HUES64 (cell line): ENCODE data around the gene KCNJ13.
"Not testable (repeated sequence)": the region's sequence is repeated elsewhere in the genome, so short reads cannot be mapped to it uniquely, and the experiment has no call there.

Experiments
- H3K27ac ChIP-seq: 2 replicates; pipeline ENCODE4 v1.7.0; 2013; ENCODE audit warnings: low read depth, low read length, inconsistent platforms
- H3K27me3 ChIP-seq: 2 replicates; pipeline ENCODE4 v1.6.1; 2013; ENCODE audit warnings: mild to moderate bottlenecking, low read length; ENCODE audit not compliant: insufficient read depth
- H3K36me3 ChIP-seq: 2 replicates; pipeline ENCODE4 v1.6.1; 2013; ENCODE audit warnings: mild to moderate bottlenecking, low read length; ENCODE audit not compliant: insufficient read depth
- H3K4me1 ChIP-seq: 2 replicates; pipeline ENCODE4 v1.6.1; 2013; ENCODE audit warnings: mild to moderate bottlenecking, low read length, moderate library complexity; ENCODE audit not compliant: insufficient read depth
- H3K4me3 ChIP-seq: 2 replicates; pipeline ENCODE4 v1.5.1; 2013; ENCODE audit warnings: mild to moderate bottlenecking, low read length, moderate library complexity
- H3K9ac ChIP-seq: 2 replicates; pipeline ENCODE4 v1.6.1; 2013; ENCODE audit warnings: mild to moderate bottlenecking, low read depth, low read length
- H3K9me3 ChIP-seq: 2 replicates; pipeline ENCODE4 v1.6.1; 2013; ENCODE audit warnings: low read depth, low read length; ENCODE audit not compliant: insufficient read depth
- WGBS: fragments of 150-250, 120-280 bp; methylation state at CpG from one replicate; pipeline ENCODE4 v1.1.7; 2013; ENCODE audit warnings: missing lambda C conversion rate; 5-methylcytosine and 5-hydroxymethylcytosine counted together

Gene KCNJ13

DNA sequence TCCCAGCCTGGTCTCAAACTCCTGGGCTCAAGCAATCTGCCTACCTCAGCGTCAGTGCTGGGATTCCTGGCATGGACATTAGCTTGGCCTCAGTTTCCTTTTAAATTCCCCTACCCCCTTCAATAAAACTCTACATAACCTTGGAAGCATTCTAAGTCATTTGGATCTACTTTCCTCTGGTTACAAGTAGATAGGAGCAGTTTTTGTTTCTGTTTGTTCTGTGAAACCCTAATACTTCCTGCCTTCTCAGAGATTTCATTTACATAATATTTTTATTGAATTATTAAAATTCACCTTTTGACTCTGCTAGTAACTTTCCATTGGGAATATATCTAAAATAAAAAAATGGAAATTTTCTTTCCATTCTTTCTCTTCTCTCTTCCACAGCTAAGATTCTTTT is 53.3 kb downstream of the KCNJ13 start:
- Histone ChIP-seq H3K4me3 (no peak overlapping the region), H3K9ac (no peak overlapping the region), H3K9me3 (no peaks in the 10 kb centered on the region), H3K27ac (no peak overlapping the region), H3K4me1 (no peaks in the 10 kb centered on the region), H3K36me3 (peaks cover 37% of the 10 kb centered on the region), H3K27me3 (no peaks in the 10 kb centered on the region)
- WGBS: 93% methylated on average over 1 of the region's 1 CpG

DNA sequence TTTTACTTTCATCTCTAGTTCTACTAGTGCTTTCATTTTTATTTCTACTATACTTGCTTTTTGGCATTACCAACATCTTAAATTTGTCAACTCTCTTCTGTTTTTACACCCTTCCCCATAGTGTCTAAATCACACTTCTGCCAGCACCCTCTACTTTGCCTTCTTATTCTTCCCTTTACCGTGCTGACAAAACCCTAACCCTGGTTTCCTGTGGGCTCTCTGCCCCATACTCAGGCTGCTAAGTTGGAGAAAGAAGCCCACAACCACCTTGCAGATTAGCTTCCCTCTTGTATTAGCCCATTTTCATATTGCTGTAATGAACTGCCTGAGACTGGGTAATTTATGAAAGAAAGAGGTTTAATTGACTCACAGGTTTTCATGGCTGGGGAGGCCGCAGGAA is 54.5 kb downstream of the KCNJ13 start:
- Histone ChIP-seq H3K4me3 (no peak overlapping the region), H3K9ac (no peak overlapping the region), H3K4me1 (no peaks in the 10 kb centered on the region), H3K27ac (no peak overlapping the region), H3K9me3 (no peaks in the 10 kb centered on the region), H3K27me3 (no peaks in the 10 kb centered on the region), H3K36me3 (peaks cover 44% of the 10 kb centered on the region)
- WGBS: 95% methylated on average over 2 of the region's 2 CpGs

DNA sequence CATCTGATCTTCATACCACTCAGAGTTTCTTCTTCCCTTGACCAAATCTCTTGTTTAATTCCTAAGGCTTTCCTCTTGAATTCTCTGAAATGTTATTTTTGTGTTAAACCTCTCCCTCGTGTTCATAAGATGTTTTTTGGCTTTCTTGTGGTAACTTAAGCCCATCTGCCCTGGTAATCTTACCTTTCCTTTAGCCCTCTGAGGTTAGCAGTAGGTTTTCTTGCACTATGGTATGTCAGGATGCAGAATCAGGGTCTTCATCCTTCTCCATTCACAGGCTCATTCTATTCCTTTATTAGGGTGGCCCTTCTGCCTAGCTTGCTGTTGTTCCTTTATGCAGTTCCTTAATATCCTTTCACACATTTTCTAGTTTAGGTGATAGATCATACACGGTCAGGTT is 55.1 kb downstream of the KCNJ13 start:
- peaks cover 43% of the 10 kb centered on the region for H3K36me3 ChIP-seq
- no peak overlapping the region for H3K4me3 ChIP-seq
- WGBS: 87% methylated on average over 2 of the region's 2 CpGs
- no peak overlapping the region for H3K27ac ChIP-seq
- no peak overlapping the region for H3K9ac ChIP-seq
- no peaks in the 10 kb centered on the region for H3K27me3 ChIP-seq
- H3K4me1 ChIP-seq: no peaks in the 10 kb centered on the region
- H3K9me3 ChIP-seq: no peaks in the 10 kb centered on the region

DNA sequence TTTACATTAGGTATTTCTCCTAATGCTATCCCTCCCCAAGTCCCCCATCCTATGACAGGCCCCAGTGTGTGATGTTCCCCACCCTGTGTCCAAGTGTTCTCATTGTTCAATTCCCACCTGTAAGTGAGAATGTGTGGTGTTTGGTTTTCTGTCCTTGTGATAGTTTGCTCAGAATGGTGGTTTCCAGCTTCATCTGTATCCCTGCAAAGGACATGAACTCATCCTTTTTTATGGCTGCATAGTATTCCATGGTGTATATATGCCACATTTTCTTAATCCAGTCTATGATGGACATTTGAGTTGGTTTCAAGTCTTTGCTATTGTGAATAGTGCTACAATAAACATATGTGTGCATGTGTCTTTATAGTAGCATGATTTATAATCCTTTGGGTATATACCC is 56.3 kb downstream of the KCNJ13 start:
- not testable (repeated sequence) for H3K9me3 ChIP-seq, H3K27me3 ChIP-seq, H3K9ac ChIP-seq, H3K4me3 ChIP-seq, H3K27ac ChIP-seq, H3K4me1 ChIP-seq
- peaks cover 41% of the 10 kb centered on the region for H3K36me3 ChIP-seq
